GM18502 (cell line): Measurements from ENCODE around the gene KLRC1.
"Not testable (repeated sequence)": the region's sequence is repeated elsewhere in the genome, so short reads cannot be mapped to it uniquely, and the experiment has no call there.

Experiments
- ATAC-seq: cut with Tn5 transposase; IDR thresholded peaks from one replicate; pipeline ENCODE4 v1.9.1; 2021; ENCODE audit warnings: mild to moderate bottlenecking; ENCODE audit not compliant: unreplicated experiment, poor library complexity

Gene KLRC1

GRCh38 chr12:10453156-10453555 lies at the start of gene KLRC1:
Gene KLRC1, minus strand, starts transcription at chr12:10453377. Its CDS starts 2,221 bp downstream, at chr12:10451156.
- ATAC-seq, result no peak

- no peak for ATAC-seq
Observed at GRCh38 chr12:10501030-10501429, 47.9 kb upstream of the KLRC1 start.

- ATAC-seq, result no peak
Observed at GRCh38 chr12:10498042-10498441, 44.9 kb upstream of the KLRC1 start.

GRCh38 chr12:10497602-10498001 lies 44.4 kb upstream of the KLRC1 start:
- no peak for ATAC-seq

- ATAC-seq, result no peak
Observed at GRCh38 chr12:10491766-10492165, 38.6 kb upstream of the KLRC1 start.

- not testable (repeated sequence) for ATAC-seq
Observed at GRCh38 chr12:10487328-10487727, 34.2 kb upstream of the KLRC1 start.

- ATAC-seq, result not testable (repeated sequence)
Observed at GRCh38 chr12:10481901-10482300, 28.7 kb upstream of the KLRC1 start.

GRCh38 chr12:10472808-10473207 lies 19.6 kb upstream of the KLRC1 start:
- not testable (repeated sequence) for ATAC-seq

- ATAC-seq, result no peak
Observed at GRCh38 chr12:10469701-10470100, 16.5 kb upstream of the KLRC1 start.

- ATAC-seq, result no peak
Observed at GRCh38 chr12:10466311-10466710, 13.1 kb upstream of the KLRC1 start.

GRCh38 chr12:10457760-10458159 lies 4.6 kb upstream of the KLRC1 start:
- no peak for ATAC-seq

- no peak for ATAC-seq
Observed at GRCh38 chr12:10456856-10457255, 3.7 kb upstream of the KLRC1 start.

- no peak for ATAC-seq
Observed at GRCh38 chr12:10455766-10456165, 2.6 kb upstream of the KLRC1 start.

GRCh38 chr12:10454531-10454930 lies 1.4 kb upstream of the KLRC1 start:
- no peak for ATAC-seq

- ATAC-seq, result no peak
Observed at GRCh38 chr12:10448236-10448635, 4.9 kb downstream of the KLRC1 start.

GRCh38 chr12:10446052-10446451 lies 7.1 kb downstream of the KLRC1 start:
- not testable (repeated sequence) for ATAC-seq

GRCh38 chr12:10441144-10441543 lies 12.0 kb downstream of the KLRC1 start:
- ATAC-seq, result not testable (repeated sequence)

- ATAC-seq, result not testable (repeated sequence)
Observed at GRCh38 chr12:10439608-10440274, 13.4 kb downstream of the KLRC1 start.

- not testable (repeated sequence) for ATAC-seq
Observed at GRCh38 chr12:10437601-10438000, 15.6 kb downstream of the KLRC1 start.

- ATAC-seq, result not testable (repeated sequence)
Observed at GRCh38 chr12:10435816-10436215, 17.4 kb downstream of the KLRC1 start, which contains the start of gene KLRC2. Gene KLRC2, minus strand, starts transcription at chr12:10436010. Its CDS starts 24 bp downstream, at chr12:10435986.

- ATAC-seq, result not testable (repeated sequence)
Observed at GRCh38 chr12:10430623-10431022, 22.6 kb downstream of the KLRC1 start.

- not testable (repeated sequence) for ATAC-seq
Observed at GRCh38 chr12:10425938-10426337, 27.2 kb downstream of the KLRC1 start.
